HG02840 (cell line): ENCODE measurements around the gene IGFBP7.

Experiments used
- ATAC-seq: cut with Tn5 transposase; IDR thresholded peaks from one replicate; pipeline ENCODE4 v1.9.1; 2021; ENCODE audit warnings: mild to moderate bottlenecking, moderate library complexity, moderate number of reproducible peaks; ENCODE audit not compliant: unreplicated experiment, low FRiP score

IGFBP7 gene

DNA sequence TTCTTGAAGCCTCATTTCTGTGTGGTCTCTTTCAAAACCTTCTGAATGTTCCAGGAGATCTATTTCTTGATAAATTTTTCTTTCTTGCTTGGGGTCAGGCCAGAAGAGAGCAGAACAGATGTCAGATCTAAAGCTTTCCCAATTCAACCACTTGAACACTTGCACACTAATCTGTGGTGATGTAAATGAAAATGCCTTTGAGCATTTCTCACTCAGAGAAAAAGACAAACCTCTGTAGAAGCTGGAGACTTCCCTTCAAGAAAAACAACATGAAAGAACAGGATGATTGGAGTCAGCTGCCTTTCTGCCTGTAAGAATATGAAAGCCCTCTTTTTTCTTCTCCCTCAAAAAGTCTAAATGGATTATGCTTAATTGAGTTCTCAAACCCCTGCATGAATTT is 11.2 kb downstream of the IGFBP7 start:
- ATAC-seq = no peak

DNA sequence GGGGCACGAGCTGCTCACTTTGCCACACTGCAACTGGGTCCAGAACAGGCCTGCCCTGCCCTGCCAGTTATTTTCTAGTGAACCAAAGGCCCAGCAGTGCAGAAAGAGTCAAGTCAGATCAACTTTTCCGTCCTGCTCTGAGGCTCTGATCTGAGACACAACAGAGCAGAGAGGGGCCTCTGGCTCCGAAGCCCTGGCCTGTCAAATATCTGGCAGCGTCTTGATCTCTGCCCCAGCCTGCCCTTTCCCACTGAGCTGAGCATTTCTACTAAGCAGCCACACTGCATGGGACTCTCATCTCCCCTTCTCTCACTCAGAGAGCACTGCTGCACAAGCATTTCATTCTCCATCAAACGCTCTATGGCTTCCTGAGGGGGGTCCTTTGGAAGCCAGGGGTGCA is 11.8 kb downstream of the IGFBP7 start:
- ATAC-seq = no peak

DNA sequence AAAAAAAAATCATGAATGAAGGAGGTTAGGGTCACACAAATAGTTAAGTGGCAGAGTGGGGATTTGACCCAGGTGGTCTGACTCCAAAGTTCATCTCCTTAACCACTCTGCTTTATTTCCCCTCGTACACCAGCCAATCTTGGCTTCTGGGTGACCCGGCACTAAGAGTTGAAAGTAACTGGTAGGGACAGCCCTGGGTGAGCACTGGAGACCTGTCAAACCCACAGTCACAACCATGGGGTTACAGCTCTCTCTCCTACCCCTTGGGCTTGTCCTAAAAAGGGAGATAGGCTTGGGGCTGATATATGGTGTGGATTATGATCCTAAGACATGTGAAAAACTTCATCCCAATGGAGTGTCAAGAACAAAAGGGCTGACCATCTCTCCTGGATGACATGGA is 12.5 kb downstream of the IGFBP7 start:
- no peak for ATAC-seq

DNA sequence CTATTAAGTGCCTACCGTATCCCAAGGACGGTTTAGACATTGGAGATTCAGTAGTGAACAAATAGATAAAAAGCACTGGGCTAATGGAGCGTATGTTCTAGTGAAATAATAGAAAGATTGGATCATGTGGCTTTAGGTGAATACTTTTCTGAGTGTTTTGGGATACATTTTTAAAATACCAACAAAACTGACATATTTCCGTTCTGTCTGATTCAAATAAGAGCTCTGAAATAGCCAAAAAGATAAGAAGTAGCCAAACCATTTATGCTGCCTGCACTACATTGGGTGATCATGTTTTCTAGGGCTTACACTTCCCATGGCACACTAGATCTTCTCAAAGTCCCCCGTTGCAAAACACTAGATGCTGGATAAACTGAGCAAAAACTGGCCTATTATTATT is 14.2 kb downstream of the IGFBP7 start:
- ATAC-seq = no peak

DNA sequence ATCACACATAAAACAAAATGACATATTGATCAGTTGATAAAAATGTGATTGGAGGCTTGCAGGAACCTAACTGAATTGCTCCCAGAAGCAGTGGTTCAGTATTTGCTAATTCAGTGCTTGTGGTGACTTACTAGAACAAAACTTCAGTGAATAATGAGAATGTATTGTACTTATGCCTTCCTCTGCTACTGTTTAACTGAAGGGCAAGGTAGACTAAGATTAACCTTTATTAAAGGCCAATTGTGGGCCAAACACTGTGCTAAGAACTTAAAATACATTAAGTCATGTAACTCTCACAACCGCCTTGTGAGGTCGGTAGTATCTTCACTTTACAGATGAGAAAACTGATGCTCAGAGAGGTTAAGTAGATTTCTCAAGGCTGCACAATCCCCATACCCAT is 14.9 kb downstream of the IGFBP7 start:
- no peak for ATAC-seq

DNA sequence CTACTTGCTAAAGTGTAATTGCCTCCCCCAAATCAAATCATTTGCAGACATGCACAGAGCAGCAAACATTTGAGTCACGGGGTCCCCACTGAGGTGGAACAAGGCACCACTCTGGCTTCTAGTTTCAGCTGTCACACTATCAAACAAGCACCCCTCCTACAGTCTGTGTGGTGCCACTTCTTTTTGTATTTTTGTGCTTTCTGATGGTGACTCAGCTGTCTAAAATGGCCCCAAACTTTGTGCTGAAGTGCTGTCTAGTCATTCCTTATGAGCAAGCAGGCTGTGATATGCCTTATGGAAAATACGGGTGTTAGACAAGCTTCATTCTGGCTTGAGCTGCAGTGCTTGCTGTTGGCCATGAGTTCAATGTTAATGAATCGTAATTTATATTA is 15.4 kb downstream of the IGFBP7 start:
- ATAC-seq = no peak

DNA sequence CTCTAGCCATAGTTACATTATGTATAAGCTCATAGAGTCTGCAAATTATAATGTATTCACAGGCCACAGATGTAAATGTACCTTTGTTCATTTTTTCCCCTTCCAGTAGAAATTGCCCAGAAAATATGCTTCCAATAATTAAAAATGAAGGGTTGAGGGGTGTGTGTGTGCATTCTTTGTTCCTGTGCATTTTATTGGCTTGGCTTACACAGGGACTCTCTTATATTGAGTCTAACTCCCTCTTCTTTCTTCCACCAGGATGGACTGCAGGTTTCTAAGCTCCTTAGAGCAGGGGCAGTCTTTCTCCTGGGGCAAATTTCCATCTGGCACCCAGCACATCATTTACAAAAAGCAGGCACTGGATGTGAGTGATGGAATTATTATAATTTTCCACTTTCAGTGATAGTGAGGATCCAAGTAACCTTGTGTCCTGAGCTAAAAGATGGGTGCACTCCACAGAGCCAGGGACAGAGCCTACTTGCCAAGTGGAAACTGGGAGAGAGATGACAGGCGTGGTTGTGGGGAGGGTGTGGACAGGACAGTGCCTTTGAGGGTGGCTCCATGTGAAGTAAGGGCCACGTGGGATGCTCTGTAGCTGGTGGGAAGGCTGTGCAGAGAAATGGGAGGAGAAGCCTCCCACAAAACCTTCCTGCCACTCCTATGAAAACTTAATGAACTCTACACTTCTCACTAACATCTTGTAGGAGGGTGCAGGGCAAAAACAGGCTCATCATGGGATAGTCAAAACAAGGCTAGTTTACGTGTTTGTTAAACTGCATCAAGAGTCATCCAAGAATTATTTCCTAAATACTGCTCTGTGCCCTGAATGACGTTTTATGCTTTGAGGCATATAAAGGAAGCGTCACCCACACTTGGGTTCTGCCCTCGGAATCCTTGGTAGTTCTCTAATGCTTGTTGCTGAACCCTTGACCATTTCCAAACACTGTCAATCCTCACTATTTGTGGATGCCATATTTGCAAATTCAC is 16.0 kb downstream of the IGFBP7 start:
- ATAC-seq = no peak

DNA sequence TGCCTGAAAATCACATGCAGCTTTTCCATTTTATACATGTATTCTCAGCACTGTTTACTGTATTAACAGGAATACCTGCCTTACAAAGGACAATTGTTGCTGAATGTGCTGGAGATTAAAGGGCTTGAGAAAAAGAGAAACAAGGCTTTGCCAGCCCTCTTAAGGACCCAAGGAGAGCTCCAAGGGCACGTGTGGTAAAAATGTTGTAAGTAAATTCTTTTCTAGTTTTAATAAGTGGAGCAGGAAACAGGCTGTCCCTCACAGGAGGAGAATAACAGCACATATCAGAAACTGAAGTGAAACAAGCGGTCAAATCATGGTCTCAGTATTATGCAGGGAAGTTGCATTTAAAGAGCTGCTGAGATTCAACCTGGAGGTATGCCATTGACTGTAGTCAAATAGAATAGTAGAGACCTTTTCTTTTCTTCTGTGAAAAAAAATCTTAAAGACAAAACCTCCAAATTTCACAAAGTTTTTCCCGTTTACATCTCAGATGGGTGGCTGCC is 18.5 kb downstream of the IGFBP7 start:
- ATAC-seq = no peak

DNA sequence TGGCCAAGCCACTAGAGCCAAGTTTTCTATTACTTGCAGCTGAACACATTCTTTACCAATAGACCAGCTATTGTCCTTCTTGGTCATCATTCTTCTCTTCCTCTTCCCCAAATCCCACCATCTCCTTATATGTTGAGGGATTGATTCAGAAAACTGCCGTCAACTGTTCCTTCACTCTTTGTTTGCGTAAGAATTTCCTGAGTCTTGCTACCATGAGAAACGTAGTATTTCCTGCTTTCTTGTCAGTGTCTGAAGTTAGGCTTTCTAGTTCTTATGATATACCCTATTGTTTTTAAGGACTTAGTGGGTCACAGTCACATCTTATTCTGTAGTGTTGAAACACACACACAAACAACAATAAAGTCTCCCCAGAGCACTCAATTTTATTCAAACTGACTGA is 20.1 kb downstream of the IGFBP7 start:
- ATAC-seq = no peak

DNA sequence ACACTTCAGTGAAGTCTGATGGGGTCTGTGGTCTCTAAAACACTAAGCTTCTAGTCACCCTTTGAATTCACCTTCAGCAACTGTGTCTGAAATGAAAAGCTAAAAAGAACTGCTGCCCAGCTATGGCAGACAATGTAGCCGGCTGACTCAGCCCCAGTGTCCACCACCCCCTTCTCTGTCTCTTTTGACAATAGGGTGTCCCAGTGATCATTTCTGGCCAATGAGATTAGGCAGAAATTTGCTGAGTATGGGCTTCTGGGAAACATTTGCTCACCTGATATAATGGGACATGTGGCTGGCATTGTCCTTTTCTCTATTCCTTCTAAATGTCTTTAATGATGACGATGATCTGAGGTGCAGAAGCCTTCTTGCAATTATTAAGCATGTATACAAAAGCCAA is 20.6 kb downstream of the IGFBP7 start:
- no peak for ATAC-seq

DNA sequence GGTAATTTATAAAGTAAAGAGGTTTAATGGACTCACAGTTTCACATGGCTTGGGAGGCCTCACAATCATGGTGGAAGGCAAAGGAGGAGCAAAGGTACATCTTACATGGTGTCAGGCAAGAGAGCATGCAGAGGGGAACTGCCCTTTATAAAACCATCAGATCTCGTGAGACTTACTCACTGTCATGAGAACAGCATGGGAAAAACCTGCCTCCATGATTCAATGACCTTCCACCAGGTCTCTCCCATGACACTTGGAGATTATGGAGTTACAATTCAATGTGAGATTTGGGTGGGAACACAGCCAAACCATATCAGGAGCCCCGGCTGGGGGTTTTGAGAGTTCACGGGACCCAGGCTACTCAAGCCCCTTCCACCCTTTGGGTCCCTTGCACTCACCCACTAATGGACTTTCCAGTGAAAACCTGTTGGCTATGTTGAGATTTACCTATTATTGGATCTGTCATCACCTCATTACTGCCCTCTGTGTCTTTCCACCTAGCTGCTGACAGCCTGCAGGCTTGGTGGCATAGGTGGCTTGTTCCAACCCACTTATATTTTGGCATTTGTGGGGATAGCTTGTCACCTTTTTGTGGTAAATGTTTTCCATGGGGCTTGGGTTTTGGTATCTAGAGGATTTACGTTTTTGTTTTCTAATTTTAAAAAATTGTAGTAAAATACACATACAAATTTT is 24.0 kb downstream of the IGFBP7 start:
- no peak for ATAC-seq

DNA sequence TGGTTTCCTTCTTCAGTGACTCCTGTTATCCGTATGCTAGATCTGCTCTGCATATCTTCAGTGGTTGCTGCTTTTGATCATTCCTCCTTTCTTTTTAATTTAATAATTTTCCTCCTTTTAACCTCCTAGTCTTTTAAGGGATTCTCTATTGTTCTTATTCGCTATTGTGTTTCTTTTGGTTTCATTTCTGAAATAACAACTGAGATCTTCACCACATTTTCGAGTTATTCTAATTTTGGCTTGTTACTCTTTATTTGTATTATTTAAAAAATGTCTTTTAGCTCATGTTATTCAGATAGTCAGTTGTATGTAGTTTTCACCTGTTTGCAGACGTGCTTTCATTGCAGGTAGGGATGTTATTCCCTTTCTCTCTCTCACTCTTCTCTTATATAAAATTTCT is 24.9 kb downstream of the IGFBP7 start:
- ATAC-seq = no peak

DNA sequence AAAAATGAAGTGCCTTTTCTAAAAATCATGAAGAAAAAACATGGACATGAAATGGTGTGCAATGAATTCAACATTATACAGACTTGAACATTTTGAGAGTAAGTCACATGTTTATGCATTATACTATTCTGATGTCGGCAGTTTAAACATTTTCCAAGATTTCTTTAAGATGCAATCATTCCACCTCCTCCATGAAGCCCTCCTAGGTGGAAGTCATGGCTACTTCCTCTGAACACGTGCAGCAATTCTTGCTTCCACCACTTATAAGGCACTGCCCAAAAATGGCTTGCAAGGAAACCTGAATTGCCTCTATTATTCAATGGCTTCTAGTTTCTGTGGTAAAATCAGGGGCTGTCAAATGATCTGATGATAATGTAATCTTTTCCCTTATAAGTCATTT is 25.8 kb downstream of the IGFBP7 start:
- no peak for ATAC-seq

DNA sequence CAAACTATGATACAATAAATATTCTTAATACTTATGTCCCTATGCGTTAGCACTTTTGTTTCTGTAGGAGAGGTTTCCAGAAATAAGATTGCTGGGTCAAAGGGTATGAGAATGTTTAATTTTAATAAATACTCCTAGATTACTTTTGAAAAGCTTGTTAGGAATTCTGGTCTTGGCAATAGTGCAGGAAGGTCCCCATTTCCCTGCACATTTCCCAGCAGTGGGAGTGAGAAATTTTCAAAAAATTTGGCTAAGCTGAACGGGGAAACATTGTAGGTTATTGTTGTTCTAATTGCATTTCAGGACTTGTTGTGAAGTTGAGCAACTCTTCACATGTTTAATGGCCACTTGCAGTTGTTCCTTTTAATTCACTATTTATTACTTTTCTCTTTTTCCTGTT is 27.1 kb downstream of the IGFBP7 start:
- ATAC-seq = no peak

DNA sequence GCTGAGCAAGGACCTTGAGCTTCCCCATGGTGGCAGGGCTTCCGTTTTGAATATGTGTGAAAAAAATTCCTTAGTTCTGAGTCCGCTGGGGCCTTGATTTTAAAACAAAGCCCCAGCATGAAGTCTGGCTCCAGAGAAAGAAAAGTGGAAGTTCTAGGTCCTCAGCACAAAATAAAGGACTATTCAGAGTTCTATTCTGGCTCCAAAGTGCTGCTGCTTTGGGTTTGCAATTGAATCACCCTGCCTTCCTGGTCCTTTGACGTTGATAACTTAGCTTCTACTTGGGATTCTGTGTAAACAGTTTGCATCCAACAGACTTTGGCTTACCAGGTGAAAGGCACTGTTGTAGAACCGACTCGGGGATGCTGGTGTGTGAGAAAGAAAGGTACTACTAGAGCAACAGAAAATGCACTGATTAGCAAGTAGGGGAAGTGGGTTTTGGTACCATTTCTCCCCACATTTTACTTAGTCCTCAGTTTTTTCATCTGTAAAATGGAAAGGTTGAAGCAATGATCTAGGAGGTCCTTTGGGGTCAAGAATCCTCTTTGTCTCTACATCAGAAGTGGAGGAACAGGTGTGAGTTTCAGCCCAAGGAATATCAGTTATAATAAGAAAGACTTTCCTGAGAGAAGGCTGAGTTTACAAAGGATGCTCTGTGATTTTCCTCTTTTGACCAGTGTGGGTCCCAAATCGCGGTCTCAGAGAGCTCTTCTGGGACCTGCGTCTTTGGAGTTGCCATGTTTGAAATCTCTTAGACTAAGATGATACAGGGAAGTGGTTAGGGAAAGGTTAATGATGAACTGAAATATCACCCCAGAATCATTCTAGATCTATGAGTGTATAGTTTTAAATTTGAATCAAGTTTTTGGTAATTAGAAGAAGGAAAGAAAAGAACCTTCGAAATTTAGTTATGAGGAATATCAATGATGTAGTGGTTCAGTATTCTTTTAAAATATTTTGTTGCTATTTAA is 28.2 kb downstream of the IGFBP7 start:
- no peak for ATAC-seq

DNA sequence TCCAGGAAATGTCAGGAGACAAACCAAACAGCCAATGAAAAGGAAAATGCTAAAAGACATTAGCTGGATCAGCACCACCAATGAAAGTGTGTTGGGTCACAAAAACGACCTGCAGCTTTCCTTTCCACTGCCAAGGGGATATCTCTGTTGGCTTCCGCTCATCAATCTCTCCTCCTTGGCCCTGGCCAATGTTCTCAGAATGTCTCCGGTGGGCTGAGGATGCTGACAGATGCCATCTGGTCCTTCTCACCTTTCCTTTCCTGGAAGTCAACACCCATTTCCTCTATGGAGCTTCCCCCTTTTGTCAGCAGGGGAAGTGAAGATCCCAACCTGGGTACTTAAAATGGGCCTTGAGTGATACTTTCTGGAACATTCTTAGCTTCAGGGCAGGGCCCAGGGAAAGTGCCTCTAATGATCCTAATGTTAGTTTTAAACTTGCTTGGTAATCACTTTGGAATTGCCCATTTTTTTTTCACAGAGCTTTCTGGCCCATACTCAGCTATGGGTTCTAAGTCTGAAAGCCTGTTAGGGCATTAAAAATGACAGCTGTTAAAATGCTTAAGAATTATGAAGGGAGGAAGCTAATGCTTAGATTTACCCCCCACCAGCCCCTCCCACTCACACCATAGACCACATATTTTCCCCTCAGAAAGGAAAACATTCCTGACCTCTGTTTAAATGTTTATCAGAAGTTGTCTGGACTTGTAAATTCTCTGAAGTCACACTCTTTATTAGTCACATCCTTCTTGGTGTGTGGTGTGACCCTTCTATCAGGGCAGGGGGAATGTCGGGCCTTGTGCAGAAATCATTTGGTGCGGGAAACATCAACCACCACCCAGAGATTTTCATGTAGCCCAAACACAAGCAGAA is 29.2 kb downstream of the IGFBP7 start:
- no peak for ATAC-seq

DNA sequence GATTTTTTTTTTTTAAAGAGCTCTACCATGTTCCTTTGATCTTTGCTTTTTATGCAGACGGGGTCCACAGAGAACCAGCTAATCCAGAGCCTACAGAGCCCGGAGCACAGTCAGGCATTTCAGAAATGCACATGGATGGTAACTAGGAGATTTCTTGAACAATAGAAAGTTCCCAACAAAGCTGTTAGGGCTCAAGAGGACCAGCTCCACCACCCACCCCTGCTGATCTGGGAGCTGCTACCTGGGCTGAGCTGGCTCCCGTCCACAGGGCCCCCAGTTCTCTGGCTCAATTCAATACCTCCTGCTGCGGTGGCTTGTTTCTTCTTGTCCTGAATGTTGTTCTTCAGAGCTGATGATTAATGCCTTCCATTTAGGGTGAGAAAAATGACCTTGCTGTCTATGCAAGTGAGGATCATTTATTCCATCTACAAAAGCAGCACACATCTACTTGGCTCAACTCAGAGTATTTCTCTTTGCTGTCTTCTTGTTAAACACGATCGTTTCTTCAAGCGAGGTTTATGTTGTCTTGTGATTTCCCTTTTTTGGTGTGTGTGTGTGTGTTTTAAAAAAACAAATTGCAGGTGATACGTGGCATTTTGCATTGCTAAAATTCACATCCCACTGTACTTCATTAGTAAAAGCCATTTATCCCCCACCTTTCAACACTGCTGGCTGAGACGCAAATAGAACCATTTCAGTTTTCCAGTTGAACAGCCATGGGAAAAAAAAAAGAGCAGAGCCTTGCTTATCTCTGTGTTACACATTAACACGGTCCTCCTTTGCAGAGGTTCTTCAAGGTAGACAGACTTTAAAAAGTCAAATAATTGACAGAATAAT is 31.3 kb downstream of the IGFBP7 start:
- ATAC-seq = no peak

DNA sequence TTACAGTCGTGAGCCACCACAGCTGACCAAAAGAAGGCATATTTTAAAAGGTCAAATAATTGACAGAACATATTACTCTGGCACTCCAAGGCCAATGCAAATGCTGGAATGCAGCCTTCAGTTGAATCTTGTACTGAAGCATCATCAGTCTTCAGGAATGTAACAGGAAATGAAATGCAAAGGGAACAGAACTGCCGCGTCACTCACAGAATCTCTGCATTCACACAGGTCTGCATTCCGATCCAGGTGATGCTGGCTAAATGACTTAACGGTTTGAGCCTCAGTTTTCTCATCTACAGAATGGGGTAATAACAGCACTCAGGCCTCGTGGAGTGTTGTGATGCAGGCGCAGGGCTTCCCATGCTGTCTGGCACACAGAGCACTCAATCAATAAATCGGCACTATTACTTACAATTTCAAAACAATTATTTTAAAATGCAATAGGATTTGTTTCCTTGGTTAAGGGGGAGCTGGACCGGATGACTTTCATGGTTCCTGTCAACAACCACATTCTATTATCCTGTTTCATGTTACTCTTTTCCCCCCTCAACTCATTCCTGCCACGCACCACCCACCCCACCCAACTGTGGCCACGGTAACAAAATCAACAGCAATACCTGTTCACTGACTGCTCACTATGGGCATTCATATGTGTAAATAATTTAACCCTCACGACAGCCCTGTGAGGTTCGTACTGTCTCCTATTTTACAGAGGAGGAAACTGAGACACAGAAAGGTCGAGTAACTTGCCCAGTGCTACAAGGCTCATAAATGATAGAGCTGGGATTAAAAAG is 32.4 kb downstream of the IGFBP7 start:
- no peak for ATAC-seq
